ENCODE results near the gene LRMDA. TPM values are rescaled to one million over a fixed set of nuclear protein-coding genes. Genes with fewer than 3 reads are reported as not detected.
A peak's percentile ranks its signal among the peaks of the same experiment; 100 is the strongest.

The LRMDA gene
- total and polyA plus RNA-seq, 4 donors: 12.1 to 40.8 (median 21.6) TPM

DNA sequence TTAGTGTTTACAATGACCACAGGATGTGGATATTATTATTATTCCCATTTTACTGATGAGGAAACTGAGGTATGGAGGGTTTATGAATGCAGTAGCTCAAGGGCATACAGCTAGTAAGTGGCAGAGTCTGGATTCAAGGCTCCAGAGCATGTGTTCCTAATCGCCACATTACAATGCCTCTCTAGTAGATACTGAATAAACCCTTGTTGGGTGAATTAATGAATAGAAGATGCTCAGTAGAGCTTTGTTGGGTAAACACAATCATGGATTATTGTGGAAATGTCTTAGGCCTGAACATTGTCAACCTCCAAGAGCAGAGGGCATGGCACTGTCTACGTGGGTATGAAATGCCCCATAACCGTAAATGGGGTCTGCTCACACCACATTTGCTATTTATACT, 545.3 kb downstream of the LRMDA start:
- H3K9me3 ChIP-seq (ENCODE audit: control insufficient read depth in 4 of 4, insufficient read depth in 3 of 4, low read length in 3 of 4): no peaks in the 10 kb centered on the region
- WGBS, 2 donors: 90 to 91% methylated on average over 3 of the region's 3 CpGs
- H3K36me3 ChIP-seq (ENCODE audit: control insufficient read depth in 4 of 4, insufficient read depth in 4 of 4, low read length in 4 of 4): no peaks in the 10 kb centered on the region
- TF ChIP-seq, protein P1, sequence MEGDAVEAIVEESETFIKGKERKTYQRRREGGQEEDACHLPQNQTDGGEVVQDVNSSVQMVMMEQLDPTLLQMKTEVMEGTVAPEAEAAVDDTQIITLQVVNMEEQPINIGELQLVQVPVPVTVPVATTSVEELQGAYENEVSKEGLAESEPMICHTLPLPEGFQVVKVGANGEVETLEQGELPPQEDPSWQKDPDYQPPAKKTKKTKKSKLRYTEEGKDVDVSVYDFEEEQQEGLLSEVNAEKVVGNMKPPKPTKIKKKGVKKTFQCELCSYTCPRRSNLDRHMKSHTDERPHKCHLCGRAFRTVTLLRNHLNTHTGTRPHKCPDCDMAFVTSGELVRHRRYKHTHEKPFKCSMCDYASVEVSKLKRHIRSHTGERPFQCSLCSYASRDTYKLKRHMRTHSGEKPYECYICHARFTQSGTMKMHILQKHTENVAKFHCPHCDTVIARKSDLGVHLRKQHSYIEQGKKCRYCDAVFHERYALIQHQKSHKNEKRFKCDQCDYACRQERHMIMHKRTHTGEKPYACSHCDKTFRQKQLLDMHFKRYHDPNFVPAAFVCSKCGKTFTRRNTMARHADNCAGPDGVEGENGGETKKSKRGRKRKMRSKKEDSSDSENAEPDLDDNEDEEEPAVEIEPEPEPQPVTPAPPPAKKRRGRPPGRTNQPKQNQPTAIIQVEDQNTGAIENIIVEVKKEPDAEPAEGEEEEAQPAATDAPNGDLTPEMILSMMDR (IDR thresholded peaks at IDR 0.05; ENCODE audit: control extremely low read depth, extremely low read depth): no peak
- no peak overlapping the region for H3K4me3 ChIP-seq
- peaks cover 0 to 62% (median 13%) of the 10 kb centered on the region in 5 donors for H3K4me1 ChIP-seq (ENCODE audit: control insufficient read depth in 5 of 5, insufficient read depth in 5 of 5, low read length in 5 of 5)
- no peak for DNase-seq
- ATAC-seq (ENCODE audit: insufficient read depth, low FRiP score): no peak
- H3K27me3 ChIP-seq (ENCODE audit: control insufficient read depth in 3 of 3, insufficient read depth in 3 of 3, low read length in 2 of 3): no peaks in the 10 kb centered on the region
- H3K9ac ChIP-seq (ENCODE audit: insufficient read depth in 1 of 2, low read length in 2 of 2): no peak overlapping the region
- H3K27ac ChIP-seq (ENCODE audit: low read depth in 1 of 2, low read length in 1 of 2): no peak overlapping the region

GRCh38 chr10:75977139-75977538, 545.7 kb downstream of the LRMDA start:
- H3K4me1 ChIP-seq (ENCODE audit: control insufficient read depth in 5 of 5, insufficient read depth in 5 of 5, low read length in 5 of 5): peaks cover 0 to 58% (median 13%) of the 10 kb centered on the region in 5 donors
- WGBS, 2 donors: 63 to 73% methylated on average over 4 of the region's 4 CpGs
- DNase-seq: peak; percentile 94 to 98 (median 98)
- H3K9ac ChIP-seq (ENCODE audit: insufficient read depth in 1 of 2, low read length in 2 of 2): no peak overlapping the region
- TF ChIP-seq, protein P1 (IDR thresholded peaks at IDR 0.05; ENCODE audit: control extremely low read depth, extremely low read depth): no peak
- H3K9me3 ChIP-seq (ENCODE audit: control insufficient read depth in 4 of 4, insufficient read depth in 3 of 4, low read length in 3 of 4): no peaks in the 10 kb centered on the region
- no peak for ATAC-seq (ENCODE audit: insufficient read depth, low FRiP score)
- H3K27me3 ChIP-seq (ENCODE audit: control insufficient read depth in 3 of 3, insufficient read depth in 3 of 3, low read length in 2 of 3): no peaks in the 10 kb centered on the region
- H3K4me3 ChIP-seq: no peak overlapping the region
- no peaks in the 10 kb centered on the region for H3K36me3 ChIP-seq (ENCODE audit: control insufficient read depth in 4 of 4, insufficient read depth in 4 of 4, low read length in 4 of 4)
- no peak overlapping the region for H3K27ac ChIP-seq (ENCODE audit: low read depth in 1 of 2, low read length in 1 of 2)

GRCh38 chr10:75978213-75978612, 546.8 kb downstream of the LRMDA start:
- Histone ChIP-seq H3K4me3 (no peak overlapping the region), H3K36me3 (ENCODE audit: control insufficient read depth in 4 of 4, insufficient read depth in 4 of 4, low read length in 4 of 4) (no peaks in the 10 kb centered on the region), H3K27ac (ENCODE audit: low read depth in 1 of 2, low read length in 1 of 2) (no peak overlapping the region), H3K9me3 (ENCODE audit: control insufficient read depth in 4 of 4, insufficient read depth in 3 of 4, low read length in 3 of 4) (no peaks in the 10 kb centered on the region), H3K27me3 (ENCODE audit: control insufficient read depth in 3 of 3, insufficient read depth in 3 of 3, low read length in 2 of 3) (no peaks in the 10 kb centered on the region), H3K4me1 (ENCODE audit: control insufficient read depth in 5 of 5, insufficient read depth in 5 of 5, low read length in 5 of 5) (peaks cover 0 to 52% (median 13%) of the 10 kb centered on the region in 5 donors), H3K9ac (ENCODE audit: insufficient read depth in 1 of 2, low read length in 2 of 2) (no peak overlapping the region)
- TF ChIP-seq, protein P1 (IDR thresholded peaks at IDR 0.05; ENCODE audit: control extremely low read depth, extremely low read depth): no peak
- 64 to 82% methylated on average over 4 of the region's 4 CpGs for WGBS, 2 donors
- DNase-seq (no peak), ATAC-seq (ENCODE audit: insufficient read depth, low FRiP score) (no peak)

- peak in 1 of 3 donors; percentile 56 for DNase-seq
- TF ChIP-seq, protein P1 (IDR thresholded peaks at IDR 0.05; ENCODE audit: control extremely low read depth, extremely low read depth): no peak
- H3K27me3 ChIP-seq (ENCODE audit: control insufficient read depth in 3 of 3, insufficient read depth in 3 of 3, low read length in 2 of 3): no peaks in the 10 kb centered on the region
- H3K9me3 ChIP-seq (ENCODE audit: control insufficient read depth in 4 of 4, insufficient read depth in 3 of 4, low read length in 3 of 4): no peaks in the 10 kb centered on the region
- no peak overlapping the region for H3K4me3 ChIP-seq
- WGBS, 2 donors: 90 to 91% methylated on average over 6 of the region's 6 CpGs
- no peaks in the 10 kb centered on the region for H3K36me3 ChIP-seq (ENCODE audit: control insufficient read depth in 4 of 4, insufficient read depth in 4 of 4, low read length in 4 of 4)
- no peak overlapping the region for H3K27ac ChIP-seq (ENCODE audit: low read depth in 1 of 2, low read length in 1 of 2)
- no peak overlapping the region for H3K9ac ChIP-seq (ENCODE audit: insufficient read depth in 1 of 2, low read length in 2 of 2)
- H3K4me1 ChIP-seq (ENCODE audit: control insufficient read depth in 5 of 5, insufficient read depth in 5 of 5, low read length in 5 of 5): peaks cover 0 to 44% (median 13%) of the 10 kb centered on the region in 5 donors
- no peak for ATAC-seq (ENCODE audit: insufficient read depth, low FRiP score)
Measured at GRCh38 chr10:75980419-75981002, 549.1 kb downstream of the LRMDA start.

All from lung (tissue), 12 donors.